ENCODE results near the gene DTX3.

The DTX3 gene

DNA sequence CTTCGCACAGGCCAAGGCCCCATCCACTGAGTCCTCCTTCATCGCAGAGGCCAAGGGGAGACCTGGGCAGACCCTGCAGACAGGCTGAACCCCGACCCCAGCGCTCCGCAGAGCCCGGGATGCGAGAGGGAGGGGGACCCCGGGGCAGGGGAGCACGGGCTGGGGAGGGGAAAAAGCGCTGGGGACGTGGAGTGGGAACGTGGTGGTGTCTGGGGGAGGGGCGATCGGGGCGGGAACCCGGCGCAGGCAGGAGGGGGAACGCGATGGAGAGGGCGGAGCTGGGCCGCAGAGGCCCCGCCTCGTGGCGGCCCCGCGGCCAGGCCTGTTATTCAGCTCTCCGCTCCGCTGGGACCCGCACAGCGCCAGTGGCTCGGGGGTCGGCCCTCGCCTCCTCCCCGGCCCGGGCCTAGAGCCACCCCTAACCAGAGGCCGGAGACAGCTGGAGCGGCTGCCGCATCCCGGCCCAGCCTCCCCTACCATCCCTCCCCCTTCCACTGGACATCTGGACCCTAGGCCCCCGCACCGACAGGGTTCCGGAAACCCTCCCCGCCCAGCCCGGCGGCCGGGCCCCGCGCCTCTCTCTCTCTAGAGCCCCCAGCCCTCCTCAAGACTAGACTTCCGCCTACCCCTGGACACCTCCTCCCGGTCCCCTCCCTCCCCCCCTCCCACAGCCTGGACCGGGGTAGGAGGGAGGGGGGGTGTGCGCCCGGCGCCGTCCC is 6.6 kb downstream of the DTX3 start, which contains the start of gene ARHGEF25 (continued):
- TF ChIP-seq HOXD13 (CRISPR knock-in tag; IDR thresholded peaks at IDR 0.05; ENCODE audit: borderline replicate concordance) (no peak), ZXDB (tag by site-specific recombination; IDR thresholded peaks at IDR 0.05) (peak; percentile 71), ZNF473 (tag by site-specific recombination; IDR thresholded peaks at IDR 0.05) (no peak), ZNF146 (tag by site-specific recombination; IDR thresholded peaks at IDR 0.05) (peak; percentile 4; the same call in 1 of the 2 replicates), ZNF600 (tag by site-specific recombination; IDR thresholded peaks at IDR 0.05) (peak; percentile 65; the same call in 1 of the 2 replicates), ZNF768 (tag by site-specific recombination; IDR thresholded peaks at IDR 0.05) (no peak), ZNF302 (tag by site-specific recombination; IDR thresholded peaks at IDR 0.05; ENCODE audit: low read depth) (no peak), ZNF48 (tag by site-specific recombination; IDR thresholded peaks at IDR 0.05) (no peak), ZNF239 (tag by site-specific recombination; IDR thresholded peaks at IDR 0.05) (no peak), FEZF1 (tag by site-specific recombination; IDR thresholded peaks at IDR 0.05) (no peak), ZBTB48 (tag by site-specific recombination; IDR thresholded peaks at IDR 0.05) (peak; percentile 48), ZSCAN23 (tag by site-specific recombination; IDR thresholded peaks at IDR 0.05) (0 out of 2 replicates have a peak, but pooled peaks have one; percentile 17), YY2 (tag by site-specific recombination; IDR thresholded peaks at IDR 0.05) (no peak), ZNF174 (tag by site-specific recombination; IDR thresholded peaks at IDR 0.05) (no peak), ZNF629 (tag by site-specific recombination; IDR thresholded peaks at IDR 0.05) (peak; percentile 31; the same call in 1 of the 2 replicates), ZNF626 (tag by site-specific recombination; IDR thresholded peaks at IDR 0.05) (no peak), KLF9 (tag by site-specific recombination; IDR thresholded peaks at IDR 0.05; ENCODE audit: low read depth) (peak; percentile 65), ZNF341 (tag by site-specific recombination; IDR thresholded peaks at IDR 0.05; ENCODE audit: low read depth) (peak; percentile 36; the same call in 1 of the 2 replicates)
- TF ChIP-seq, protein P1, sequence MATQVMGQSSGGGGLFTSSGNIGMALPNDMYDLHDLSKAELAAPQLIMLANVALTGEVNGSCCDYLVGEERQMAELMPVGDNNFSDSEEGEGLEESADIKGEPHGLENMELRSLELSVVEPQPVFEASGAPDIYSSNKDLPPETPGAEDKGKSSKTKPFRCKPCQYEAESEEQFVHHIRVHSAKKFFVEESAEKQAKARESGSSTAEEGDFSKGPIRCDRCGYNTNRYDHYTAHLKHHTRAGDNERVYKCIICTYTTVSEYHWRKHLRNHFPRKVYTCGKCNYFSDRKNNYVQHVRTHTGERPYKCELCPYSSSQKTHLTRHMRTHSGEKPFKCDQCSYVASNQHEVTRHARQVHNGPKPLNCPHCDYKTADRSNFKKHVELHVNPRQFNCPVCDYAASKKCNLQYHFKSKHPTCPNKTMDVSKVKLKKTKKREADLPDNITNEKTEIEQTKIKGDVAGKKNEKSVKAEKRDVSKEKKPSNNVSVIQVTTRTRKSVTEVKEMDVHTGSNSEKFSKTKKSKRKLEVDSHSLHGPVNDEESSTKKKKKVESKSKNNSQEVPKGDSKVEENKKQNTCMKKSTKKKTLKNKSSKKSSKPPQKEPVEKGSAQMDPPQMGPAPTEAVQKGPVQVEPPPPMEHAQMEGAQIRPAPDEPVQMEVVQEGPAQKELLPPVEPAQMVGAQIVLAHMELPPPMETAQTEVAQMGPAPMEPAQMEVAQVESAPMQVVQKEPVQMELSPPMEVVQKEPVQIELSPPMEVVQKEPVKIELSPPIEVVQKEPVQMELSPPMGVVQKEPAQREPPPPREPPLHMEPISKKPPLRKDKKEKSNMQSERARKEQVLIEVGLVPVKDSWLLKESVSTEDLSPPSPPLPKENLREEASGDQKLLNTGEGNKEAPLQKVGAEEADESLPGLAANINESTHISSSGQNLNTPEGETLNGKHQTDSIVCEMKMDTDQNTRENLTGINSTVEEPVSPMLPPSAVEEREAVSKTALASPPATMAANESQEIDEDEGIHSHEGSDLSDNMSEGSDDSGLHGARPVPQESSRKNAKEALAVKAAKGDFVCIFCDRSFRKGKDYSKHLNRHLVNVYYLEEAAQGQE (tag by site-specific recombination; IDR thresholded peaks at IDR 0.05) = no peak
- TF ChIP-seq, protein P2, sequence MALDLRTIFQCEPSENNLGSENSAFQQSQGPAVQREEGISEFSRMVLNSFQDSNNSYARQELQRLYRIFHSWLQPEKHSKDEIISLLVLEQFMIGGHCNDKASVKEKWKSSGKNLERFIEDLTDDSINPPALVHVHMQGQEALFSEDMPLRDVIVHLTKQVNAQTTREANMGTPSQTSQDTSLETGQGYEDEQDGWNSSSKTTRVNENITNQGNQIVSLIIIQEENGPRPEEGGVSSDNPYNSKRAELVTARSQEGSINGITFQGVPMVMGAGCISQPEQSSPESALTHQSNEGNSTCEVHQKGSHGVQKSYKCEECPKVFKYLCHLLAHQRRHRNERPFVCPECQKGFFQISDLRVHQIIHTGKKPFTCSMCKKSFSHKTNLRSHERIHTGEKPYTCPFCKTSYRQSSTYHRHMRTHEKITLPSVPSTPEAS (tag by site-specific recombination; IDR thresholded peaks at IDR 0.05) = no peak; the same call in 1 of the 2 replicates
- TF ChIP-seq, protein P3, sequence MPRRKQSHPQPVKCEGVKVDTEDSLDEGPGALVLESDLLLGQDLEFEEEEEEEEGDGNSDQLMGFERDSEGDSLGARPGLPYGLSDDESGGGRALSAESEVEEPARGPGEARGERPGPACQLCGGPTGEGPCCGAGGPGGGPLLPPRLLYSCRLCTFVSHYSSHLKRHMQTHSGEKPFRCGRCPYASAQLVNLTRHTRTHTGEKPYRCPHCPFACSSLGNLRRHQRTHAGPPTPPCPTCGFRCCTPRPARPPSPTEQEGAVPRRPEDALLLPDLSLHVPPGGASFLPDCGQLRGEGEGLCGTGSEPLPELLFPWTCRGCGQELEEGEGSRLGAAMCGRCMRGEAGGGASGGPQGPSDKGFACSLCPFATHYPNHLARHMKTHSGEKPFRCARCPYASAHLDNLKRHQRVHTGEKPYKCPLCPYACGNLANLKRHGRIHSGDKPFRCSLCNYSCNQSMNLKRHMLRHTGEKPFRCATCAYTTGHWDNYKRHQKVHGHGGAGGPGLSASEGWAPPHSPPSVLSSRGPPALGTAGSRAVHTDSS (tag by site-specific recombination; IDR thresholded peaks at IDR 0.05) = no peak
- TF ChIP-seq, protein P4, sequence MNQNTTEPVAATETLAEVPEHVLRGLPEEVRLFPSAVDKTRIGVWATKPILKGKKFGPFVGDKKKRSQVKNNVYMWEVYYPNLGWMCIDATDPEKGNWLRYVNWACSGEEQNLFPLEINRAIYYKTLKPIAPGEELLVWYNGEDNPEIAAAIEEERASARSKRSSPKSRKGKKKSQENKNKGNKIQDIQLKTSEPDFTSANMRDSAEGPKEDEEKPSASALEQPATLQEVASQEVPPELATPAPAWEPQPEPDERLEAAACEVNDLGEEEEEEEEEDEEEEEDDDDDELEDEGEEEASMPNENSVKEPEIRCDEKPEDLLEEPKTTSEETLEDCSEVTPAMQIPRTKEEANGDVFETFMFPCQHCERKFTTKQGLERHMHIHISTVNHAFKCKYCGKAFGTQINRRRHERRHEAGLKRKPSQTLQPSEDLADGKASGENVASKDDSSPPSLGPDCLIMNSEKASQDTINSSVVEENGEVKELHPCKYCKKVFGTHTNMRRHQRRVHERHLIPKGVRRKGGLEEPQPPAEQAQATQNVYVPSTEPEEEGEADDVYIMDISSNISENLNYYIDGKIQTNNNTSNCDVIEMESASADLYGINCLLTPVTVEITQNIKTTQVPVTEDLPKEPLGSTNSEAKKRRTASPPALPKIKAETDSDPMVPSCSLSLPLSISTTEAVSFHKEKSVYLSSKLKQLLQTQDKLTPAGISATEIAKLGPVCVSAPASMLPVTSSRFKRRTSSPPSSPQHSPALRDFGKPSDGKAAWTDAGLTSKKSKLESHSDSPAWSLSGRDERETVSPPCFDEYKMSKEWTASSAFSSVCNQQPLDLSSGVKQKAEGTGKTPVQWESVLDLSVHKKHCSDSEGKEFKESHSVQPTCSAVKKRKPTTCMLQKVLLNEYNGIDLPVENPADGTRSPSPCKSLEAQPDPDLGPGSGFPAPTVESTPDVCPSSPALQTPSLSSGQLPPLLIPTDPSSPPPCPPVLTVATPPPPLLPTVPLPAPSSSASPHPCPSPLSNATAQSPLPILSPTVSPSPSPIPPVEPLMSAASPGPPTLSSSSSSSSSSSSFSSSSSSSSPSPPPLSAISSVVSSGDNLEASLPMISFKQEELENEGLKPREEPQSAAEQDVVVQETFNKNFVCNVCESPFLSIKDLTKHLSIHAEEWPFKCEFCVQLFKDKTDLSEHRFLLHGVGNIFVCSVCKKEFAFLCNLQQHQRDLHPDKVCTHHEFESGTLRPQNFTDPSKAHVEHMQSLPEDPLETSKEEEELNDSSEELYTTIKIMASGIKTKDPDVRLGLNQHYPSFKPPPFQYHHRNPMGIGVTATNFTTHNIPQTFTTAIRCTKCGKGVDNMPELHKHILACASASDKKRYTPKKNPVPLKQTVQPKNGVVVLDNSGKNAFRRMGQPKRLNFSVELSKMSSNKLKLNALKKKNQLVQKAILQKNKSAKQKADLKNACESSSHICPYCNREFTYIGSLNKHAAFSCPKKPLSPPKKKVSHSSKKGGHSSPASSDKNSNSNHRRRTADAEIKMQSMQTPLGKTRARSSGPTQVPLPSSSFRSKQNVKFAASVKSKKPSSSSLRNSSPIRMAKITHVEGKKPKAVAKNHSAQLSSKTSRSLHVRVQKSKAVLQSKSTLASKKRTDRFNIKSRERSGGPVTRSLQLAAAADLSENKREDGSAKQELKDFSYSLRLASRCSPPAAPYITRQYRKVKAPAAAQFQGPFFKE (tag by site-specific recombination; IDR thresholded peaks at IDR 0.05; ENCODE audit: borderline replicate concordance) = no peak
- TF ChIP-seq, protein P5, sequence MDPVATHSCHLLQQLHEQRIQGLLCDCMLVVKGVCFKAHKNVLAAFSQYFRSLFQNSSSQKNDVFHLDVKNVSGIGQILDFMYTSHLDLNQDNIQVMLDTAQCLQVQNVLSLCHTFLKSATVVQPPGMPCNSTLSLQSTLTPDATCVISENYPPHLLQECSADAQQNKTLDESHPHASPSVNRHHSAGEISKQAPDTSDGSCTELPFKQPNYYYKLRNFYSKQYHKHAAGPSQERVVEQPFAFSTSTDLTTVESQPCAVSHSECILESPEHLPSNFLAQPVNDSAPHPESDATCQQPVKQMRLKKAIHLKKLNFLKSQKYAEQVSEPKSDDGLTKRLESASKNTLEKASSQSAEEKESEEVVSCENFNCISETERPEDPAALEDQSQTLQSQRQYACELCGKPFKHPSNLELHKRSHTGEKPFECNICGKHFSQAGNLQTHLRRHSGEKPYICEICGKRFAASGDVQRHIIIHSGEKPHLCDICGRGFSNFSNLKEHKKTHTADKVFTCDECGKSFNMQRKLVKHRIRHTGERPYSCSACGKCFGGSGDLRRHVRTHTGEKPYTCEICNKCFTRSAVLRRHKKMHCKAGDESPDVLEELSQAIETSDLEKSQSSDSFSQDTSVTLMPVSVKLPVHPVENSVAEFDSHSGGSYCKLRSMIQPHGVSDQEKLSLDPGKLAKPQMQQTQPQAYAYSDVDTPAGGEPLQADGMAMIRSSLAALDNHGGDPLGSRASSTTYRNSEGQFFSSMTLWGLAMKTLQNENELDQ (tag by site-specific recombination; IDR thresholded peaks at IDR 0.05; ENCODE audit: low read depth) = no peak
